Astrocyte of the hippocampus (primary cell): ENCODE results near the gene RAB21.
A peak's percentile ranks its signal among the peaks of the same experiment; 100 is the strongest.
"Not testable (repeated sequence)": the region's sequence is repeated elsewhere in the genome, so short reads cannot be mapped to it uniquely, and the experiment has no call there.

ENCODE experiments used
- DNase-seq: peaks from one replicate; pipeline ENCODE4 v3.0.0; 2011; ENCODE audit warnings: low read depth, low spot score

The RAB21 gene

GRCh38 chr12:71749666-71750065, 5.0 kb upstream of the RAB21 start:
- no peak for DNase-seq

GRCh38 chr12:71752891-71753290, 1.8 kb upstream of the RAB21 start:
- DNase-seq = no peak

GRCh38 chr12:71755146-71755892, 656 bp downstream of the RAB21 start:
- peak; percentile 60 for DNase-seq

GRCh38 chr12:71756054-71756690, 1.5 kb downstream of the RAB21 start:
- DNase-seq = no peak

GRCh38 chr12:71759941-71760340, 5.3 kb downstream of the RAB21 start:
- DNase-seq = no peak

GRCh38 chr12:71760471-71760870, 5.8 kb downstream of the RAB21 start:
- DNase-seq = no peak

GRCh38 chr12:71761354-71761753, 6.7 kb downstream of the RAB21 start:
- DNase-seq = not testable (repeated sequence)

- DNase-seq = no peak
These were observed 9.2 kb downstream of the RAB21 start for GRCh38 chr12:71763677-71764379.

GRCh38 chr12:71764587-71765321, 10.1 kb downstream of the RAB21 start:
- DNase-seq = no peak

GRCh38 chr12:71766202-71766601, 11.5 kb downstream of the RAB21 start:
- DNase-seq = no peak

- DNase-seq = no peak
These were observed 12.5 kb downstream of the RAB21 start for GRCh38 chr12:71767183-71767582.

- DNase-seq = no peak
These were observed 14.2 kb downstream of the RAB21 start for GRCh38 chr12:71768900-71769299.

GRCh38 chr12:71771069-71771468, 16.4 kb downstream of the RAB21 start:
- DNase-seq = no peak

- DNase-seq = no peak
These were observed 18.1 kb downstream of the RAB21 start for GRCh38 chr12:71772735-71773134.

GRCh38 chr12:71780237-71780822, 25.7 kb downstream of the RAB21 start:
- DNase-seq = peak; percentile 56

GRCh38 chr12:71782017-71782416, 27.4 kb downstream of the RAB21 start:
- no peak for DNase-seq

GRCh38 chr12:71786829-71787228, 32.2 kb downstream of the RAB21 start:
- no peak for DNase-seq

- no peak for DNase-seq
These were observed 32.9 kb downstream of the RAB21 start for GRCh38 chr12:71787580-71787979.

- DNase-seq = no peak
These were observed 35.7 kb downstream of the RAB21 start for GRCh38 chr12:71790331-71790730.

- DNase-seq = no peak
These were observed 36.9 kb downstream of the RAB21 start for GRCh38 chr12:71791473-71792150.

GRCh38 chr12:71792599-71792998, 37.9 kb downstream of the RAB21 start:
- no peak for DNase-seq
